Activated CD8-positive, alpha-beta memory T cell treated with anti-CD3 and anti-CD28 coated beads, Interleukin-2, amount 10 ng/mL, durations not matched to agents 7 days and 5 days (primary cell): Measurements from ENCODE around the gene C20orf202. TPM values are rescaled to one million over a fixed set of nuclear protein-coding genes. Genes with fewer than 3 reads are reported as not detected.

ENCODE experiments used
- ATAC-seq: fragments of 150-1000 bp; cut with Tn5 transposase; one replicate; pipeline ENCODE4 v1.10.0; 2021; ENCODE audit warnings: moderate library complexity
- CTCF ChIA-PET: fragments of 350-600 bp; sonication (Branson Sonifier 250); formaldehyde crosslinking; loops from one replicate; lab custom pipeline; 2021; ENCODE audit warnings: antibody characterized with exemption; lab: Charles Lee
- DNase-seq: peaks from one replicate; pipeline ENCODE4 v3.0.0-alpha.2; 2020
- H3K27ac Mint-ChIP-seq: one replicate; pipeline ENCODE4 v1.8.0; 2021; ENCODE audit warnings: mild to moderate bottlenecking, mixed read lengths
- H3K27me3 Mint-ChIP-seq: one replicate; pipeline ENCODE4 v1.8.0; 2021; ENCODE audit warnings: mixed read lengths
- H3K36me3 Mint-ChIP-seq: one replicate; pipeline ENCODE4 v1.8.0; 2021; ENCODE audit warnings: mild to moderate bottlenecking, mixed read lengths
- H3K4me1 Mint-ChIP-seq: one replicate; pipeline ENCODE4 v1.8.0; 2021; ENCODE audit warnings: mixed read lengths
- H3K4me3 Mint-ChIP-seq: one replicate; pipeline ENCODE4 v1.8.0; 2021; ENCODE audit warnings: mild to moderate bottlenecking, moderate library complexity, mixed read lengths
- H3K9me3 Mint-ChIP-seq: one replicate; pipeline ENCODE4 v1.8.0; 2022; ENCODE audit warnings: low read depth, mixed read lengths
- total RNA-seq, 2 experiments: library from RNA; stranded (reverse); gene quantifications; one replicate each; pipeline ENCODE4 v1.2.3, GENCODE V29; 2021

The C20orf202 gene
- total RNA-seq, result not detected

DNA sequence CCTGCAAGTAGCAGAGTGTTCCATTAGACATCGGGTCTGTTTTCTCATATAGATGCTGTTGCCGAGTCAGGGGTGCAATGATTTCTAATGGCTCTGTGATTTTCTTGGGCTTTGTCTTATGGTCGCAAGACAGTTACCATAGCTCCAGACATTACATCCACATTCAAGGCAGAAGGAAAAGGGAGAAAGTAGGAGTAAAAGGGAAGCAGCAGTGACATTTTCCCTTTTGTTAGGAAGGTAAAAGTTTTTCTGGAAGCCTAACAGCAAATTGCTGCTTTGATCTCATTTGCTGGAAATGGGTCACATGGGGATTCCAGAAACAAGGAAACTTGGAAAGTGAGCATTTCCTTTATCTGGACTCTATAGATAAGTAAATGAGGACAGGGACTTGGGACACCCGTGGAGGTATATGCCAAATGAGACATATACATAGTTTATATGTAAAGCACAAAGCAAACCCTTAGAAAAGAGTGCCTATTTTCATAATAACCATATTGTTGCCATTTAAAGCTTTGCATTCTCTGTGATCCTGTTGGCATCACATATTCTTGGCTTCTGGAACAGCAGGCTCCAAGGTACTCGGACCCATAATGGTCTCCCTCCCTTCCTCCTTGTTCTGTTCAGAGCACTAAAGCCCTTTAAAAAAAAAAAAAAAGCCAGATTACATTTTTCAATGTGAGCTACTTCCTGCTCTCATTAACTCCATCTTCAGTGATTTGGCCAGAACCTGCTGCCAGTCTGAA lies at the start of gene C20orf202:
TSS of gene C20orf202 (plus strand) at position 693 of the 743 bp plus-strand sequence. CDS start 132 bp downstream, outside the sequence.
- DNase-seq, result no peak
- no peak within 1 kb of the TSS for H3K27ac Mint-ChIP-seq
- H3K36me3 Mint-ChIP-seq, result no peaks in the 10 kb centered on the region
- no peak for ATAC-seq
- H3K4me1 Mint-ChIP-seq, result peaks cover 6% of the 10 kb centered on the region
- no peaks in the 10 kb centered on the region for H3K9me3 Mint-ChIP-seq
- no peaks in the 10 kb centered on the region for H3K27me3 Mint-ChIP-seq
- no peak within 1 kb of the TSS for H3K4me3 Mint-ChIP-seq
- CTCF ChIA-PET, result interaction anchor here (1.0 to 2.4 kb wide), 3 partner anchors 10 to 94 kb away, joined by 3 to 11 read pairs (median 3); no protein-coding TSS in a partner anchor

DNA sequence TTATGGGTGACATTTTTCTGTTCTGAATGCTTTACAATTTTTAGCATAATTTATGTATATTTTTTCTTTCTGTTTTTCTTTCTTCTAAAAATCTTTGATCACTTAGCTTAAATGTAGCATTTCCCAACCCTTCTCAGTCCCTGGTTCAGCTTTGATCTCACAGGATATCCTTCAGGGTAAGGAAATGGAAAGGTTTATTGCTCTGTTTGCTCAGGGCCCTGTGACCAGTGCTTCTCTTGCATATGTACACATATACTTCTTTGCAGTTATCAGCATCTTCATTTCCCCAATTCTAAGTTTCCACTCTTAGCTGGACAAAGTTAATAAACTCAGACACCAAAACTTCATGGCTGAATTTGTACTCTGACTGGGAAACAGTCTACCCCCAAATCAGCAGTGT lies 49.0 kb upstream of the C20orf202 start:
- ATAC-seq, result no peak
- peaks cover 18% of the 10 kb centered on the region for H3K4me1 Mint-ChIP-seq
- DNase-seq, result no peak
- H3K27ac Mint-ChIP-seq, result no peak overlapping the region
- H3K27me3 Mint-ChIP-seq, result no peaks in the 10 kb centered on the region
- no peak overlapping the region for H3K4me3 Mint-ChIP-seq
- H3K9me3 Mint-ChIP-seq, result no peaks in the 10 kb centered on the region
- peaks cover 60% of the 10 kb centered on the region for H3K36me3 Mint-ChIP-seq
- CTCF ChIA-PET, result interaction anchor here (0.9 kb wide), 1 partner anchor 59 kb away, joined by 3 read pairs; no protein-coding TSS in a partner anchor

DNA sequence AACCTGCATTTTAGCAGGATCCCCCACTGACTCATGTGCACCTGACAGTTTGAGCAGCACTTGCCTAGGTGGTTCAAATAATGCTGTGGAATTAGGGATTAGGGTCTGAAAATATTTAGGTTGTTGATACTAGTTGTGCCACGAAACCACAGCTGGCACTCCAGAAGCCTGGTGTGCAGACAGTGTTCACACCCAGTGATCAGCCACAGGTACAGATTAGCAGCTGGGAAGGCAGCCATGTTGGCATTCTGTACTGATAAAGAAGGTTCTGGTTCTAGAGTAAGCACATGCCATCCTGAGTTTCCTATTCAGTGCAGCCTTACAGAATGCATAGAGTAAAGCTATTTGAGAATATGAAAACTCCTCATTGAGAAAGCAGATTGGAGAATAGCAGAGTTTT lies 48.6 kb upstream of the C20orf202 start:
- DNase-seq (no peak), ATAC-seq (no peak)
- Mint-ChIP-seq H3K27me3 (no peaks in the 10 kb centered on the region), H3K36me3 (peaks cover 55% of the 10 kb centered on the region), H3K4me1 (peaks cover 16% of the 10 kb centered on the region), H3K4me3 (no peak overlapping the region), H3K9me3 (no peaks in the 10 kb centered on the region), H3K27ac (no peak overlapping the region)
- CTCF ChIA-PET, result interaction anchor here (0.9 kb wide), 1 partner anchor 59 kb away, joined by 3 read pairs; no protein-coding TSS in a partner anchor

DNA sequence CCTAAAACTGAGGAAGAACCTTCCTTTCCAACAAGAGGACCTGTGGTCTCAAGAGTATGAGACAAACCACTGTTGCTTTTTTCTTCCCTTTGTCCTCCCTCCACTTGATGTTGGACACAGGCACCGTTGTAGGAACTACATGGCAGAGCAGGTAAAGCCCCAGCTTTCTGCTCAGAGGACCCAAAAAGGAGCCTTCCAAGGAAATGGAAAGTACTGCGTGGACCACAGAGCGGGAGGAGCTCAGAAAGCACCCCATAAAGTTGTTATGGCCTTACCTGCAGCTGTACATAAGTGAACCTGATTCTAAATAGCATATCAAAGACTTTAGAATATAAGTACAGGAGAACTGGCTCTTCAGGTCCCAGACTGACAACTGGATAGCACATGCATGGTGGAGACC lies 47.9 kb upstream of the C20orf202 start:
- CTCF ChIA-PET, result no interaction called here
- Mint-ChIP-seq H3K9me3 (no peaks in the 10 kb centered on the region), H3K4me3 (no peak overlapping the region), H3K27ac (no peak overlapping the region), H3K4me1 (peaks cover 11% of the 10 kb centered on the region), H3K27me3 (no peaks in the 10 kb centered on the region), H3K36me3 (peaks cover 56% of the 10 kb centered on the region)
- no peak for ATAC-seq
- DNase-seq, result peak; percentile 27

DNA sequence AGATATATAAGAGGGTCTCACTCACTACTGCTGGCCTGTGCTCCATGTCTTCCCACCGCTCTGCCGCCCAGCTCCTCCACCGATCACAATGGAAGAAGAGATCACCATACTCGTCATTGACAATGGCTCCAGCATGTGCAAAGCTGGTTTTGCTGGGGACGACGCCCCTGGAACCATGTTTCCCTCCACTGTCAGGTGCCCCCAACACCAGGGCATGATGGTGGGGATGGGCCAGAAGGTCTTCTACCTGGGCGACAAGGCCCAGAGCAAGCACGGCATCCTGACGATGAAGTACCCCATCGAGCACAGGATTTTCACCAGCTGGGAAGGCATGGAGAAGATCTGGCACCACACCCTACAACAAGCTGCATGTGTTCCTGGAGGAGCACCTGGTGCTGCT lies 42.8 kb upstream of the C20orf202 start:
- ATAC-seq (no peak), DNase-seq (no peak)
- Mint-ChIP-seq H3K27ac (no peak overlapping the region), H3K36me3 (peaks cover 32% of the 10 kb centered on the region), H3K27me3 (no peaks in the 10 kb centered on the region), H3K4me1 (peaks cover 7% of the 10 kb centered on the region), H3K4me3 (no peak overlapping the region), H3K9me3 (no peaks in the 10 kb centered on the region)
- CTCF ChIA-PET, result no interaction called here

DNA sequence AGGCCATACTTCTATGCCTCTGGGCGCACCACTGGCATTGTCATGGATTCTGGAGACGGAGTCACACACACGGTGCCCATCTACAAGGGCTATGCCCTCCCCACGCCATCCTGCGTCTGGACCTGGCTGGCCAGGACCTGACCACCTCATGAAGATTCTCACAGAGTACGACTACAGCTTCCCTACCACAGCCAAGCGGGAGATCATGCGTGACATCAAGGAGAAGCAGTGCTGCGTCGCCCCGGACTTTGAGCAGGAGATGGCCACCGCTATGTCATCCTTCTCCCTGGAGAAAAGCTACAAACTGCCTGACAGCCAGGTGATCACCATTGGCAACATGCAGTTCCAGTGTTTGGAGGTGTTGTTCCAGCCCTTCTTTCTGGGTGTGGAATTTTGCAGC lies 42.3 kb upstream of the C20orf202 start:
- Mint-ChIP-seq H3K36me3 (peaks cover 30% of the 10 kb centered on the region), H3K27me3 (no peaks in the 10 kb centered on the region), H3K4me1 (peaks cover 7% of the 10 kb centered on the region), H3K27ac (no peak overlapping the region), H3K9me3 (no peaks in the 10 kb centered on the region), H3K4me3 (no peak overlapping the region)
- CTCF ChIA-PET, result no interaction called here
- no peak for ATAC-seq
- peak; percentile 21 for DNase-seq

DNA sequence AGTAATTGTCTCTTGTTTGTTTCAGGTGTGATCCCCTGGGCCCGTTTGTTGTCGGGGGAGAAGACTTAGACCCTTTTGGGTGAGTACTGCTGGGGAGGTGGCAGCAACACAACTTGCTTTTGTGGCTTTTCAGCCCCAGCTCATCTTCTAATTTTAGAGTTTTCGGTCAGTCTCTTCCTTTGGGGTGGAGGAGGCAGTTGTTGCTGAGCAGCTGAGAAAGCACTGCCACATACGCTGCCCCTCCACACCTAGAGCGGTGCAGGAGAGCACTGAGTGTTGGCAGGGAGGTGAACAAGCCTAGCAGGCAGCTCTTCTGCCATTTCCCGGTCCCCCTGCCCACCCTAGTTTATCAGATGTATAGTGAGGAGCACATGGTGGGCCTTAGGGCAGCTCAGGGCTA lies 40.1 kb upstream of the C20orf202 start:
- peak overlapping the region; percentile 43 for H3K27ac Mint-ChIP-seq
- H3K4me1 Mint-ChIP-seq, result peaks cover 7% of the 10 kb centered on the region
- no peak overlapping the region for H3K4me3 Mint-ChIP-seq
- peaks cover 39% of the 10 kb centered on the region for H3K36me3 Mint-ChIP-seq
- ATAC-seq (no peak), DNase-seq (peak; percentile 37)
- H3K9me3 Mint-ChIP-seq, result no peaks in the 10 kb centered on the region
- H3K27me3 Mint-ChIP-seq, result no peaks in the 10 kb centered on the region
- CTCF ChIA-PET, result interaction anchor here (1.5 kb wide), 1 partner anchor 50 kb away, joined by 4 read pairs; no protein-coding TSS in a partner anchor

DNA sequence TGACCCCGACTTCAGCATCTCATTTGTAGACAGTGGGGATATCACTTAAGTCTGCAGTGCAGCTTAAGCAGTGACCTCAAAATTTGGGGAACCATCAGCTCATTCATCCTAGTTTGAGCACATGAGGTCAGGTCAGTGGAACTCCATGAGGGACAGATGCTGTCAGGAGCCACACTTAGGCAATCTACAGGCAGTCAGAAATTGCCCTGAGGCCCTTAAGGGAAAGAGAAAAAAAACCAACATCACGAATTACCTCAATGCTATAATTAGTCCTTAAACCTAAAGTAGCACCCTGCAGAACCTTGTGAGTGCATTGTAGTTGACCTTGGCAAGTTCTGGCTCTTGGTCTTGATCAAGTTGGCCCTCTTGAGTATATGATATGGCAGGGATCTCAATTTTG lies 39.6 kb upstream of the C20orf202 start:
- ATAC-seq, result no peak
- DNase-seq, result peak; percentile 9
- Mint-ChIP-seq H3K27ac (no peak overlapping the region), H3K9me3 (no peaks in the 10 kb centered on the region), H3K36me3 (peaks cover 44% of the 10 kb centered on the region), H3K4me3 (no peak overlapping the region), H3K4me1 (peaks cover 7% of the 10 kb centered on the region), H3K27me3 (no peaks in the 10 kb centered on the region)
- CTCF ChIA-PET, result interaction anchor here (1.5 kb wide), 1 partner anchor 49 kb away, joined by 4 read pairs; no protein-coding TSS in a partner anchor

DNA sequence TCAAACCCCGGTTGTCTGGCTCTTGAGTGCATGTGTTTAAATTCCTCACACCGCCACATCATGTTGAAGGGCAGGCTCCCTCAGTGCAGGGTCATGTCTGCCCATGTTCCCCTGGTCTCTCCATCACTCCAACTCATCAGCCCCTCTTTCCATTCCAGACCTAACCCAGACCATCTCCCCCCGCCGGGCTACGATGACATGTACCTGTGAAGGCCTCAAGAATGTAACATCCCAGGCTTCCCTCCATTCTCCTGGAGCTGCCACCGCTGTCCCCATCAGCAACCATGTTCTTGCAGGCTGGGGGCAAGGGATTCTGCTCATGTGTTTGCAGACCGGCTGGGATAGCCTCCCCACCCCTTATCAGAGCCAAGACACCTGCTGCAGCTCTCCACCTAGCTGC lies 38.4 kb upstream of the C20orf202 start:
- CTCF ChIA-PET, result no interaction called here
- peaks cover 47% of the 10 kb centered on the region for H3K36me3 Mint-ChIP-seq
- DNase-seq, result peak; percentile 33

DNA sequence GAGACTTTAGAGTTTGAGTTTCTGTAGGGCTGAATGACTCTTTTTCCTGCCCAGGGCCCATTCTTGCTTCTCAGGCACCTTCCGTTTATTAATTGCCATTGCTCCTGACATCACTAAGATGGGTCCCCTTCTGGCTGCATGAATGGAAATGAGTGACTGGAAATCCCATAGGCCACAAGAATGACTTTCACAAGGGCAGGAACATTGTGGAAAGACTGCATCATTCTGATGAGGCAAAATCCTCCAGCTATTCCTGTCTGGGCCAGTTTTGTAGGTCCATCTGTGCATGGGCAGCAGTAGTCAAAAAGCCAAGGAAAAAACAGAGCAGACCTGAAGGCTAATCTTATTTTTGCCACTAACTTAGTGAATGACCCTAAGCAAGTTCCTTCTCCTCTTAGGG lies 37.7 kb upstream of the C20orf202 start:
- no peaks in the 10 kb centered on the region for H3K9me3 Mint-ChIP-seq
- peaks cover 48% of the 10 kb centered on the region for H3K36me3 Mint-ChIP-seq
- DNase-seq (peak; percentile 18), ATAC-seq (no peak)
- H3K27ac Mint-ChIP-seq, result no peak overlapping the region
- H3K4me3 Mint-ChIP-seq, result no peak overlapping the region
- CTCF ChIA-PET, result no interaction called here
- no peaks in the 10 kb centered on the region for H3K27me3 Mint-ChIP-seq
- peaks cover 7% of the 10 kb centered on the region for H3K4me1 Mint-ChIP-seq

More for the DNA sequence above, 38.4 kb upstream of the C20orf202 start:
- Mint-ChIP-seq H3K4me3 (no peak overlapping the region), H3K4me1 (peaks cover 7% of the 10 kb centered on the region), H3K27me3 (no peaks in the 10 kb centered on the region), H3K27ac (no peak overlapping the region), H3K9me3 (no peaks in the 10 kb centered on the region)
- no peak for ATAC-seq

DNA sequence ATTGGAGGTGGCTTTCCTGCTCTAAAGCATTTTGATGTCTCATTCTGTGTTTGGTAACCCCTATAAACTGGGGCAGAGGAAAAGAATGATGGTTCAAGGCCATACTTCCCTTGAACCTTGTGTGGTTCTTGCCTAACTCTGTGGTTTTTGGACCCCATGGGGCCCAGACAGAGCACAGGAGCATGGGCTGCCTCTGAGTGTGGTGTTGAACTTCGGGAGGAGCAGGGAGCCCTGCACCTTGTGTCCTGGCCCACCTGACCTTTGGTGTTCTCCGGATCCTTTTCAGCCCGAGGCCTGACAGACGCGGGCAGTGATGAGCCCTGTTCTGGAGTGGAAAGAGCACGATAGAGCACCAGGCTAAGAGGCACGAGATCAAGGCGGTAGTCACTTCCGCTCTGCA lies 37.3 kb upstream of the C20orf202 start:
- H3K4me1 Mint-ChIP-seq, result peaks cover 7% of the 10 kb centered on the region
- no peaks in the 10 kb centered on the region for H3K9me3 Mint-ChIP-seq
- peaks cover 48% of the 10 kb centered on the region for H3K36me3 Mint-ChIP-seq
- H3K27me3 Mint-ChIP-seq, result no peaks in the 10 kb centered on the region
- CTCF ChIA-PET, result no interaction called here
- ATAC-seq (no peak), DNase-seq (peak; percentile 14)
- no peak overlapping the region for H3K27ac Mint-ChIP-seq
- H3K4me3 Mint-ChIP-seq, result no peak overlapping the region

DNA sequence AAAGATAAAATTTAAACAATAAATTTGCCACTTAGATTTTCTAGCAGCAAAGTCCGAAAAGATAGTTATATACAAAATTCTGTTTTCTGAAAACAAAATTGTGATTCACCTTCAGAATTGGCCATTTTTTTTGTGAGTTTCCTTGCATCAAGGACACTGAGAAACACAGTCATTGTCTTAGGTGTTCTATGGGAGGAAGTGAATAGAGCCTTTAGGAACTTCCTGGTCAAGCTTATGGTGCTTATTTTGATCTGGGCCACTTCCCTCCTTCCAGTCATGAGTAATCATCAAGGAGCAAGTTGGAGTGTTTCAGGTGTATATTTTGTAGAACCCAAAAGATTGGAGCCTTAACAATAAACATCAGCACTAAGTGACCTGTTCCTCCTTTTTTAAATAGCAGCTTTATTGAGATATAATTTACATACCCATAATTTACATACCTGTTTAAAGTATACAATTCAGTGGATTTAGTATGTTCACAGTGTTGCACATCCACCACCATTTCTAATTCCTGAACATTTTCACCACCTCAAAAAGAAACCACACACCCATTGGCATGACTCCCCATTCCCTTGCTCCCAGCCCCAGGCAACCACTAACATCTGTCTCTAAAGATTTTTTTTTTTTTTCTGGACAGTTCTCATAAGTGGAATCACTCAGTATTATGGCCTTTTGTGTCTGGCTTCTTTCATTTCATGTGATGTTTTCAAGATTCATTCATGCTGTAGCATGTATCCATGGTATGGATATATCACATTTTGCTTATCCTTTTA lies 36.1 kb upstream of the C20orf202 start:
- ATAC-seq (no peak), DNase-seq (no peak)
- no peak overlapping the region for H3K4me3 Mint-ChIP-seq
- H3K36me3 Mint-ChIP-seq, result peaks cover 47% of the 10 kb centered on the region
- no peaks in the 10 kb centered on the region for H3K27me3 Mint-ChIP-seq
- H3K4me1 Mint-ChIP-seq, result peaks cover 3% of the 10 kb centered on the region
- CTCF ChIA-PET, result no interaction called here
- no peak overlapping the region for H3K27ac Mint-ChIP-seq
- H3K9me3 Mint-ChIP-seq, result no peaks in the 10 kb centered on the region

DNA sequence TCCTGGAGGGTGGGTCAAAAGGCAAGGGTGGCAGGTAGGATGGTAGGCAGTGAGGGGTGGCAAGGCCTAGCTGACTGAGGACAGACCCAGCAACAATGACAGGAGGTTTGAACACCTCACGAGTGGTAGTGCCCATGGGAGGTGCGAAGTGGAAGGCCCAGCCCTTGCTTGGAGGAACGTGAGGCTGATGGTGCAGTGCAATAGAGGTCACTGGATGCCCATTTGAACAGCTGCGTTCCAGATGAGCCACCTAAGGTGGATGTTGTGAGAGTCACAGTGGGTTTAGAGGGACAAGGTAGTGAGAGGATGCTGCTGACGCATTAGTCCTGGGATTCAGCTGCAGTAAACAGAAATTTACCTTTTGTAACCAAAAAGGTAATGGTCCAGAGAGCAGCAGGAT lies 34.0 kb upstream of the C20orf202 start:
- H3K4me1 Mint-ChIP-seq, result no peaks in the 10 kb centered on the region
- no peaks in the 10 kb centered on the region for H3K9me3 Mint-ChIP-seq
- ATAC-seq (no peak), DNase-seq (peak; percentile 29)
- CTCF ChIA-PET, result interaction anchor here (0.6 kb wide), 1 partner anchor 213 kb away, joined by 3 read pairs; no protein-coding TSS in a partner anchor
- H3K4me3 Mint-ChIP-seq, result no peak overlapping the region
- H3K36me3 Mint-ChIP-seq, result peaks cover 47% of the 10 kb centered on the region
- no peak overlapping the region for H3K27ac Mint-ChIP-seq
- H3K27me3 Mint-ChIP-seq, result no peaks in the 10 kb centered on the region
